SK-N-SH treated with all-trans-retinoic acid at 6 μM for 48 hours (cell line): ENCODE data around the gene UQCRH.

Source experiments
- ARNTL ChIP-seq: fragments of 450-650 bp; formaldehyde crosslinking; IDR thresholded peaks from 2 replicates; pipeline ENCODE4 v1.5.0; 2020; ENCODE audit warnings: low read depth, mild to moderate bottlenecking, moderate library complexity, borderline replicate concordance
- CREB5 ChIP-seq: fragments of 250-450 bp; sonication (Bioruptor Pico); IDR thresholded peaks from 2 replicates; pipeline ENCODE4 v1.5.1; 2020; ENCODE audit warnings: low read depth, mild to moderate bottlenecking, moderate library complexity
- GLIS3 ChIP-seq: fragments of 250-450 bp; sonication (Bioruptor Pico); IDR thresholded peaks from 2 replicates; pipeline ENCODE4 v1.5.0; 2020; ENCODE audit warnings: mild to moderate bottlenecking, moderate library complexity
- TCF4 ChIP-seq: fragments of 250-450 bp; sonication (Bioruptor Pico); IDR thresholded peaks from 2 replicates; pipeline ENCODE4 v1.8.0; 2021; ENCODE audit warnings: mild to moderate bottlenecking, moderate library complexity, borderline replicate concordance
- ZFP30 ChIP-seq: fragments of 450-650 bp; formaldehyde crosslinking; IDR thresholded peaks from 2 replicates; pipeline ENCODE4 v1.5.0; 2022; ENCODE audit warnings: mild to moderate bottlenecking, moderate library complexity
- ZNF565 ChIP-seq: fragments of 450-650 bp; formaldehyde crosslinking; conservative IDR thresholded peaks from 2 replicates; pipeline ENCODE4 v1.5.0; 2020; ENCODE audit warnings: low read depth, mild to moderate bottlenecking, moderate library complexity
- TF ChIP-seq, protein P1 (sequence below): fragments of 250-450 bp; sonication (Bioruptor Pico); IDR thresholded peaks from 2 replicates; pipeline ENCODE4 v1.8.0; 2020; ENCODE audit warnings: mild to moderate bottlenecking, moderate library complexity, borderline replicate concordance

DNA sequence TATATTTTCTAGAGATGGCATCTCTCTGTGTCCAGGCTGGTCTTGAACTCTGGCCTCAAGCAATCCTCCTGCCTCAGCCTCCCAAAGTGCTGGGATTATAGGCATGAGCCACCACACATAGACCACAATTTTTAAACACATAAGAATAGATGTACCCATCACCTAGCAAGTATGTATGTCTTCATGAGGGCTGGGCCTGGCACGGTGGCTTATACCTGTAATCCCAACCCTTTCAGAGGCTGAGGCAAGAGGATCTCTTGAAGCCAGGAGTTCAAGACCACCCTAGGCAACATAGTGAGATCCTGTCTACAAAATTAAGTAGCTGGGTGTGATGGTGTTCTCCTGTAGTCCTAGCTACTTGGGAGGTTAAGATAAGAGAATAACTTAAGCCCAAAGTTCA is 13.8 kb downstream of the UQCRH start:
- TF ChIP-seq TCF4 (CRISPR knock-in tag) (no peak), GLIS3 (CRISPR knock-in tag) (no peak), ZNF565 (CRISPR knock-in tag) (no peak), CREB5 (CRISPR knock-in tag) (no peak), ZFP30 (CRISPR knock-in tag) (no peak), ARNTL (no peak)
- TF ChIP-seq, protein P1, sequence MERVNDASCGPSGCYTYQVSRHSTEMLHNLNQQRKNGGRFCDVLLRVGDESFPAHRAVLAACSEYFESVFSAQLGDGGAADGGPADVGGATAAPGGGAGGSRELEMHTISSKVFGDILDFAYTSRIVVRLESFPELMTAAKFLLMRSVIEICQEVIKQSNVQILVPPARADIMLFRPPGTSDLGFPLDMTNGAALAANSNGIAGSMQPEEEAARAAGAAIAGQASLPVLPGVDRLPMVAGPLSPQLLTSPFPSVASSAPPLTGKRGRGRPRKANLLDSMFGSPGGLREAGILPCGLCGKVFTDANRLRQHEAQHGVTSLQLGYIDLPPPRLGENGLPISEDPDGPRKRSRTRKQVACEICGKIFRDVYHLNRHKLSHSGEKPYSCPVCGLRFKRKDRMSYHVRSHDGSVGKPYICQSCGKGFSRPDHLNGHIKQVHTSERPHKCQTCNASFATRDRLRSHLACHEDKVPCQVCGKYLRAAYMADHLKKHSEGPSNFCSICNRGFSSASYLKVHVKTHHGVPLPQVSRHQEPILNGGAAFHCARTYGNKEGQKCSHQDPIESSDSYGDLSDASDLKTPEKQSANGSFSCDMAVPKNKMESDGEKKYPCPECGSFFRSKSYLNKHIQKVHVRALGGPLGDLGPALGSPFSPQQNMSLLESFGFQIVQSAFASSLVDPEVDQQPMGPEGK (CRISPR knock-in tag) = no peak
